ENCODE measurements around the gene NMT1.

NMT1 gene

DNA sequence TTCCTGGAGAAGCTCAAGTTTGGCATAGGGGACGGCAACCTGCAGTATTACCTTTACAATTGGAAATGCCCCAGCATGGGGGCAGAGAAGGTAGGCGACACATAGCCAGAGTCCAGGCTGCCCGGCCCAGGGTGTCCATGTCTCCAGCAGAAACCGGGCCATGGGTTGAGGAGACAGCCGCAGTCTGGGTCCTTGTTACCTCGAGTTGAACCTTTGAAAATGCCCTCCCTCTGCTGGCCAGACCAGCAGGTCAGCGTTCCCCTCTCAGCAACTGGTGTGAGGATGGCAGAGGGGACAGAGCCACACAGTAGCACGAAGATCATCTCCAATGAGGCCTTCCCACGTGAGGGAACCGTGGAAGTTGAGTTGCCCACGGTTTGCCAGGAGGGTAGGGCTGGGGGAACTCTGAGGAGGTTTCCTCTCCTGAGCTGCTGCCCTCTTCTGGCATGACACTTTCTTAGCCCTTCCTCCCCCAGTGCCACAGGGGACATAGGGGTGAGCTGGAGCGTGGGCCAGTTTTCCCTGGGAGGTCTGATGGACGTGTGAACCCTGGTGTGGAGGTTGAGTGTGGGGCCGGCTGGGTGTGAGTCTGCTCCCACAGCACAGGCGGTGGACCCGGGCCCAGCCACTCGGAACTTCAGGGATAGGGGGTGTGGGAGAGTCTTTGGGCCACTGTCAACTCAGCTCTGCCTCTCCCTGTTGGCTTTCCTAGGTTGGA is 43.9 kb downstream of the NMT1 start:
- DNase-seq (ENCODE audit: low read depth): no peak

DNA sequence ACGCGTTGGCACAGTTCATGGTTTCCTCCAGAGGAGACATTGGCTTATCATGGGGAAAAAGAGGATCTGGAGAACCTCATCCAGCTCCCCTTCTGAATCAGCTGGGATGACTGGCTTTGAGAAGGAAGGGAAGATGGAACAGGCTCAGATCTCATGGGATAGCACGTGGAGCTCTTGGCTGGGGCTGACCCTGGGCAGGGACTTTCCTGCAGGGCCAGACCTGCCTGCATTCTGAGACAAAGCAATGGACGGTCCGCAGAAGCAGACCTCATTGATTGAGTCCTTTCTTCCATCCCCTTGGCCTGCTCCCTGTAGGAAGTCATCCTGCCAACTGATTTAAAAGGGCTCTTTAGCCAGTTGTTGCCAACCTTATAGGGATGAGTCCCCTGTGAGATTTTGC is 45.0 kb downstream of the NMT1 start:
- DNase-seq (ENCODE audit: low read depth): no peak

DNA sequence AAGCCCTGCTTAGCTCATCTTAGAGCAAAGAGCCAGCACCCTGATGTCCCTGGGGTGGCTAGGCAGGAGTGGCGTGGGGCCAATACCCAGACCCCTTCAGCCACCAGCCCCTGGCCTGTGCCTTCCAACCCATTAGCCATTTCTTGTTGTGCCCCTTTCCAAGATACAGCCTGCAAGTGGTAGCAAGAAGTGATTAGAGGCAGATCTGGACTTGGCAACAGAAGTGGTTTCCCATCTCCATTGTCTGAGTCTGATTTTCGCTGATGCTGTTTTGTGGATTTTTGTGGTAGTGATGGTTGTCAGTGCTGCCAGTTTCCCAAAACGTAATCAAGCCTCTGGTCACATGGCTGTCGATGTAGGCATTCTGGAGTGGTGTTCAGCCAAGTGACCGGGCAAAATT is 45.5 kb downstream of the NMT1 start:
- no peak for DNase-seq (ENCODE audit: low read depth)

DNA sequence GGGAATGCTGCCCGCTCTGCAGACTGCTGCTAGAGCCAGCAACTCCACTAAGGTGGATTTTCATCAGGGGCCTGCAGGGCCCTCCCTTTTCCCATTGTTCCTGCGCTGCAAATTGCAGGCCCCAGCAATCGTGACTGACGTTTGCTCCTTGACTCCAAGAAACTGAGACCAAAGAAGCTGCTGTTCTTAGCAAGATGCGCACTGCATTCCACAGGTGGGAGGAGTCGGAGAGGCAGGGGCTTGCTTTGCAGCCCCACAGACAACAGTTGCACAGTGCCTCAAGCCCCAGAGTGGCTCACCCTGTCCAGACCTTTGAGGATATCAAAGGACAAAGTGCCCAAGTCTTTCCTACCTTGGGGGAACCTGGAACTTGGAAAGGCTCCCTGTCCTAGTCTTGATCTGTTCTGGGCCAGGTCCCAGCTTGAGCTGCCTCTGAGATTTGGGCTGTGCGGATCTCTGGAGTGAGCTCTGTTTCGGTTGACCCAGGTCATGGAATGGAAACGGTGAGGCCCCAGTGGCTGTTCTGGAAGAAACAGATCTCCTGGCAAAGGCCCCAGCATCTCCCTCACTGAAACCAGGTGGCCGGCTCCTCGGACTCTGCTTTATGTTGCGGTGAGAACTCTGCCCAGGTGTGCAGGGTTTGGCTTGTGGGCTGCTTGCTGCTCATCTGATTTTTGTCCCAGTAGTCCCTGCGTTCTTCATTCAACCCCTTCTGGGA is 46.3 kb downstream of the NMT1 start:
- DNase-seq (ENCODE audit: low read depth): no peak

DNA sequence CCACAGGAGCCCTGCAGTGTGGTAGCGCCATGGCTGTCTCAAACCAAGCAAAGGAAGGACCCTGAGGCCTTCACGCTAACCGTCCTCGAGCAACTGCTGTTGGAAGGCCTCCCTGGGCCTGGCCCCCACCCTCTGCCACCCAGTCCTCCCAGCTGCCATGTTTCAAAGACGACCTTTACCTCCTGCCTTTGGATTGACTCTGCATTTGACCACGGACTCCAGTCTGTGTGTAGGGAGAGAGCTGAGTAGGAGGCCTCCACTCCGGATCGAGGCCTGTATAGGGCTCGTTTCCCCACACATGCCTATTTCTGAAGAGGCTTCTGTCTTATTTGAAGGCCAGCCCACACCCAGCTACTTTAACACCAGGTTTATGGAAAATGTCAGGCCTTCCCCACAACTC is 46.9 kb downstream of the NMT1 start:
- no peak for DNase-seq (ENCODE audit: low read depth)

DNA sequence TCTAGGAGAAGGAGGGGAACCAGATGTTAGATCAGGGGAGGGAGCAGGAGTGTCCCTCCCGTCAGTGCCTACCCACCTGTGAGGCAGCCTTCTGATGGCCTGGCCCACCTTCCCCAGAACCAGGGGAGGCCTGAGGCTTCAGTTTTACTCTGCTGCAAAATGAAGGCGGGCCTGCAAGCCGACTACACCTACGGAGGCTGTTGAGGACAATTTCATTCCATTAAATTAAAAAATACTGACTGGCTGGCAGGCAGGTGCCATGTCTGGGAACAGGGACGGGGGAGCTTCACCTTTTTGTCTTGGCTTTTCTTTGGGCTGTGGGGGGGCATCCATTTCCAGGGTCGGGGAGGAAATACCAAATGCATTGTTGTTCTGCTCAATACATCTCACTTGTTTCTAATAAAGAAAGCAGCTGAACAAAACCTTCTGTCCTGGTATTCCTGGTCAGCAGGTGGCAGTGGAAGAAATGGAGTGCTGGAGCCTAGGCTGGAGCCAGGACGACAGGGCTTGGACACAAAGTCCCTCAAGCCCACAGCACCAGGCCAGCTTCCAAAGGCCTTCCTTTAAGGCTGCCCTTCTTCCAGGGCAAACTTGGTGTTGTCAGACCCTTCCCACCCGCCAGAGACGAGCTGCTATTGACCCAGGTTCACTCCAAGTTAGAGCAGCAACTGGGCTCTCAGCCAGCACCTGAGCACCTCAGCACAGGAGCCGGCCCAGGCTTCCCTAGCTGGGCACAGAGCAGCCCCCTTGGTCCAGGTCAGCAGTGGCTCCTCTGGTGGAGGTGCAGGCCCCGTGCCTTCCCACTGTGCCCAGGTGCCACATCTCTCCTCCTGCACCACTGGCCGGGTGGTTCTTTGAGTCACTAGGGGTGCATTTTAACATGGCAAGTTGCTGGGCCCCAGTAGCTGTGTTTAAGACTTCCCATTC is 47.7 kb downstream of the NMT1 start:
- DNase-seq (ENCODE audit: low read depth): no peak

DNA sequence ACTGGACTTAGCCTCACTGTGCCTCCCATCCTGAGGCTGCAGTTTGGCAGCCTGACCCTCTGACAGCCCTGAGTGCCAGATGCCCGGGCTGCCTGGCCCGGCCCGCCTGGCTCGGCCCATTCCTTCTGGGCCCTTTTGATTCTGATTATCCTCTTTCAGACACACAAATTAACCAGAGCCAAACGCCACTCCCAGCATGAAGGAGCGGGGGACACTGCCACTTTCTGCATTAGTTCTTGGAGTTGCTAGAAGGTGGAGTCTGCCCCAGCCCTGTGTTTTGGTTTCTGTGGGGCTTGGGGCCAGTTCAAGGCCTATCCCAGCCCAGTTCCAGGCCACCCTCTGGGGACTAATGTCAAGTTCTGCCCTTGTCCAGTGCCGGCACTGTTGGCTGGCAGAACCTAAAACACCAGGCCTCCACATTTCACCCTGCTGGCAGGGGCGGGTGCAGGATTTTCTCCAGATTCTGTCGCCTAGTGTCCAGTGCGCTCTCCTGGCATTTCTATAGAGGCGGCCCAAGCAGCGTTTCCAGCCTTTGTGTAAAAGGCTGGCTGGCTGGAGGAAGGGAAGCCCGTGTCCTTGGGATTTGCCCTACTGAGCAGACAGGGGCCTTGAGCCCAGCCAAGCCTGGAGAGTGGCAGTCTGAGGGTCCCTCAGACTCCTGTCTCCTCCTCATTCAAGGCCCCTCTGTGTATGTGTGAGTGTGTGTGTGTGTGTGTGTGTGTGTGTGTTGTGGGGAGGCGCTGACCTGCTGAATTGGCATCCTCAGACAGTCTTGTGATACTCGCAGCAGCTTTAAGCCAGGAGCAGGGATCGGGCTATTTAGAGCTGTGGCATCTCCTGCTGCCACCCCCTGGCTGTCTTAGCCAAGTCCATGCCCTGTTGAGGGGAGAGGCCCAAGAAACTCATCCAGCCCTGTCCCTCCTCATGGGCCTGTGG is 49.8 kb downstream of the NMT1 start:
- no peak for DNase-seq (ENCODE audit: low read depth)

DNA sequence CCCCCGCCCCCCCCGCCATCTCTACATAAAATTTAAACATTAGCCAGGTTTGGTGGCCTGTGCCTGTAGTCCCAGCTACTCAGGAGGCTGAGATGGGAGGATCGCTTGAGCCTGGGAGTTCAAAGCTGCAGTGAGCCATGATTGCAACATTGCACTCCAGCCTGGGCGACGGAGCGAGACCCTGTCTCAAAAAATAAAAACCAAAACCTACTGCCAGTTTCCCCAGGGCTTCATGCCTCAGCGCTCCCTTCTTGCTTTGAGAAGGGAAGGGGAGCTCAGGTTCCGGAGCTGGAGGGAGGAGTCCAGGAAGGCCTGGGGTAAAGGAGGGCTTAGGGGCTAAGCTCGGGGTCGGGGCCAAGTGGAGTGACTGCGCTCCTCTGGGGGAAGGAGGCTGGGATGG is 50.7 kb downstream of the NMT1 start:
- DNase-seq (ENCODE audit: low read depth): no peak

DNA sequence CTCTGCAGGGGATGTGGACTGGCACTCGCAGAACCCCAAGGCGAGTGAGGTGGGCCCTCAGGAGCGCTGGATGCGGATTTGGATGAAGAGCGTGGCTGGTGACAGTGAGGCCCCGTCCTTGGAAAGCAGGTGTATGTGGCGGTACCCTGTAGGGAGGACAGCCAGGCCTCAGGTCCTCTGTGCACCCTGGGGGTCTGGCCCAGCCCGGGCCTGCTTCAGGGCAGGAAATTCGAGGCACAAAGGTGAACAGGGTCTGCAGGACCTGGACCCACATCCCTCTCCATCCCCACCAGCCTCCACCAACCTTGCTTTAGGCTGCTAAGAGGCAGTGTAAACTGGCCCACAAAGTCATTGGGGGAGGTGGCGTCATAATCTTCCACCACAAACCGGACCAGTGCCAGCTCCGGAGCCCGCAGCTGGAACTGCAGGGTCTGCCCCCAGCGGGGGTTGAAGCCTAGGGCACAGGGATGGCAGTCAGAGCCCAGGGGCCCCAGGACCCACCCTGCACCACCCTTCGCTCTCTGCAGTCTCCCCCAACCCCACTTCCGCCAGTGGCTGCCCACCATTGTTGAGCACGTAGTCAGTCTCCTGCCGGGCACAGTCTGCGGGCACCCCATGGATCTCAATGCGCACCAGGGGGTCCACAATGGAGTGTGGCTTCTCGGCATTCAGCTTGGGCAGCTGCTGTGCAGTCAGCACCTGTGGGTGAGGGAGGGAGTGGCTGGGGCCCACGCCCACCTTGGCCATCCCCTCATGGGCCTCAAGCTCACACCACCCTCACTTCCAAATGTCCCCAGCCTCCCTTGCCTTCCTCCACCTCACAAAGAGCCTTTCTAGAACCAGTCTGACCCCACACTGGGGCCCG is 51.7 kb downstream of the NMT1 start:
- DNase-seq (ENCODE audit: low read depth): no peak

DNA sequence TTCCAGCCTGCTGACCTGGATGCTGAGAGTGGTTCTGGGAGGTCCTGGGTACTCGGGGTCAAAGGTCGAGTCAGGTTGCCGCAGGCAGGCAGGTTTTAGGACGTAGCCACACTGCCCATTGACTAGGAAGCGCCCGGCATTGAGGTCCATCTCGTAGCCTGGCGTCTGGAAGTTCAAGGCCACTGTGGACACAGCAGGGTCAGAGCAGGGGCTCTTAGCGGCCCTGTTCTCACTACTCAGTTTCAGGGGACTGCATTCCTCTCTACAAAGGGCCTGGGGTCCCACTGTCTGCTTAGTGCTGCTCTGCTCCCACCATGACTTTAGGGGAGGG is 52.3 kb downstream of the NMT1 start:
- DNase-seq (ENCODE audit: low read depth): no peak

DNA sequence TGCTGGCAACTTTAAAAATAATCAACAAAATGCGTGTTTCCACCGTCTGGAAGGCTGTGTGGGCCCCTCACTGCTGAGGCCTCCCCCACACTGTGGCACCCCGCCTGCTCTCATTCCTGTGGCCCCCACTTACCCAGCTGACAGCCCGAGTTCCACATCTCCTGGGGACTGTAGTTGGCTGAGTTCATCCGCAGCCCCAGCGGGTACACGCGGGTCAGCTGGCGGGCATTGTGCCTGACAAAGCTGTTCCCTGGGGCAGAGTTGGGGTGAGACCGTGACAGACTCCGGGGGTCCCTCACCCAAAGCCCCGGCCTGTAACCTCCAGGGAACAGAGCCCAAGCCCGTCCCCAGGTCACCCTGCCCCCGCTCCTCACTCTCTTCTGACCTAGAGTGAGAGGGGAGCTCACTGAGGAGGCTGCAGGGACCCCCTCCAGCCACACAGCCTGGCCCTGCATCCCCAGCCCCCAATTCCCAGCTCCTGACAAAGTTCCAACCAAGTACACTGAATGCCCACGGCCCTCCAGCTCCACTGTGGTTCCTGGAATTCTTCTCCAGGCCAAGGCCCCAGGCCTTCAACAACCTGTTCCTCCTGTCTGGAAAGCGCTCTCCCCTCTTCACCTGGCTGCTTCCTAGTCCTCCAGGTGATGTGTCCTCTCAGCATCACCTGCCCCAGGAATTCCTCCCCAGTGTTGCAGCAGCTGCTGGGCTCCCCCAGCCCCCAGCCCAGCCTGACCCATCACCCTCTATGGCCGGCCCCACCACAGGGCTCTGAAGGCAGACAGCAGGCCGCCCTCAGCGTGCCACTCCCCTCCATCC is 53.2 kb downstream of the NMT1 start:
- DNase-seq (ENCODE audit: low read depth): no peak

DNA sequence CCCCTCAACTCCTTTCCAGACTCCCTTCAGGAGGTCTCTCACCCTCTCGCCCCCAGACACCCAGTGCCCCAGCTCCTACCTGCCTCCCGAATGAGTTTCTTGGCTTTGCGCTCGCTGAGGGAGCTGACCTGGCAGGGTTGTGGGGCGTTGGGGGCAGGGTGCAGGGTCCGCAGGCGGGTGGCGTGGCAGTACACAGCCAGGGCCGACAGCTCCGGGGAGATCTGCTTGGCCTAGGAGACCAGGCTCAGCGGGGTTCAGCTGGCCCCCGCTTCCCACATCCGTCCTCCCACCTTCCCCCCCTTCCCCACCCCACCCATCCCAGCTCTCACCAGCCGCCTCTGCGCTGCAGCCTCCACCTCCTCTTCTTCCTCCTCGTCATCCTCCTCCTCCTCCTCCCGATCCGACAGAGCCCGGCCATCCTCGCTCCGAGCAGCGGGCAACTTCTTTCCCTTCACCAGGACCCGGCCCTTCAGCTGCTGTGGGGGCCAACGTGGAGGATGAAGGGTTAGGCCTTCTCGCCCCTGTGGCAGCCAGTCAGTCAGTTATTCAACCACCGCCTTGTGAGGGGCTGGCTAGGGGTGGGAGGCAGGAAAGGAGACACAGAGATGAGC is 54.0 kb downstream of the NMT1 start:
- no peak for DNase-seq (ENCODE audit: low read depth)

DNA sequence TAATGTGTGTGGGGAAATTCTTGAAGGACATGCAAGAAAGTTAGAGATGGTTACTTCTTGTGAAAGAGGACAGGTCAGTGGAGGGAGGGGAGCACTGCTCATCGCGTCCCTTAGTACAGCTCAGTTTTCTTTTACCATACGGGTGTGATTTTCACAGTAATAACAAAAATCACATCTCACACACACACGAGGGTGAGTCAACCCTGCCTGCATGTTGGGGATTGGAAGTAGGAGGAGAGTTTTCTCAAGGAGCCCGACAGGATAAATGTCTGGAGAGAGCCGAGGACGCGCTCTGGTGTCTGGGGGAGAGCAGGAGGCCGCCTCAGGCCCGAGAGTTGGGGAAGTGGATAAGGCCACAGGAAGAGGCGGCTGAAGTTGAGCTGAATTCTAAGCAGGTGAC is 54.8 kb downstream of the NMT1 start:
- no peak for DNase-seq (ENCODE audit: low read depth)

DNA sequence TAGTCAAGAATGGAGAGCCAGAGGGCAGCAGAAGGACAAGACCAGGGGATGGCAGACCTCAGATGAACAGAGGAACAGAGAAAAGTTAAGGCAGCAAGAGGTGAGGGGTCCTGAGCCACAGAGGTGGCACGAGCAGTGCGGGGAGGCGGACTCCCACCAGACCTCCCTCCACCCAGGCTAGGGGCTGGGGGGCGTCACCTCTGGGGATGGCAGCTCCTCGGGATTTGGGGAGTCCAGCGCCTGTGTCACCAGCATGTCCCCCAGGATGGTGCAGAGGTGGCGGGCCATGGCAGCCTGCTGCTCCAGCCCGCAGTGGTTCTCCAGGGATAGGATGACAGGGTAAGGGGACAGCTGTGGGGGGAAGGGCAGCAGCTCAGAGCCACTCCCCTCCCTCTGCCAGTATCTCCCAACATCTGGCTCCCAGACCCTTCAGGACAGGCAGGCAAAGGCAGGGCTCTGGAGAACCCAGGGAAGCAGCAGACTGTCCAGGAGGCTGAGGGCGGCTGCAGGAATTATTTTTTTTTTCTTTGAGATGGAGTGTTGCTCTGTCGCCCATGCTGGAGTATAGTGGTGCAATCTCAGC is 55.4 kb downstream of the NMT1 start:
- DNase-seq (ENCODE audit: low read depth): no peak

DNA sequence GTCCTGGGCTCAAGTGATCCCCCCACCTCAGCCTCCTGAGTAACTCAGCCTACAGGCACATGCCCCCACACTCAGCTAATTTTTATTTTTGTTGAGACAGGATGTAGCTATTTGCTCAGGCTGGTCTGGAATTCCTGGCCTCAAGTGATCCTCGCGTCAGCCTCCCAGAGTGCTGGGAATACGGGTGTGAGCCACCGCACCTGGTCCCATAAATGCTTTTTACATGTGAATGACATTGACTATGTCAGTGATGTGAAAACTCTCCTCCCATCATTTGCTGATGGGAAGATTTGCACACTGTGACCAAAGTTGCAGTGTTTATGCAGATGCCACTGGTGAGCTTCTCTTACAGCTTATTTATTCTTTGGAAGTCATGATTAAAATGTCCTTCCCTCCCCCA is 56.2 kb downstream of the NMT1 start:
- no peak for DNase-seq (ENCODE audit: low read depth)

DNA sequence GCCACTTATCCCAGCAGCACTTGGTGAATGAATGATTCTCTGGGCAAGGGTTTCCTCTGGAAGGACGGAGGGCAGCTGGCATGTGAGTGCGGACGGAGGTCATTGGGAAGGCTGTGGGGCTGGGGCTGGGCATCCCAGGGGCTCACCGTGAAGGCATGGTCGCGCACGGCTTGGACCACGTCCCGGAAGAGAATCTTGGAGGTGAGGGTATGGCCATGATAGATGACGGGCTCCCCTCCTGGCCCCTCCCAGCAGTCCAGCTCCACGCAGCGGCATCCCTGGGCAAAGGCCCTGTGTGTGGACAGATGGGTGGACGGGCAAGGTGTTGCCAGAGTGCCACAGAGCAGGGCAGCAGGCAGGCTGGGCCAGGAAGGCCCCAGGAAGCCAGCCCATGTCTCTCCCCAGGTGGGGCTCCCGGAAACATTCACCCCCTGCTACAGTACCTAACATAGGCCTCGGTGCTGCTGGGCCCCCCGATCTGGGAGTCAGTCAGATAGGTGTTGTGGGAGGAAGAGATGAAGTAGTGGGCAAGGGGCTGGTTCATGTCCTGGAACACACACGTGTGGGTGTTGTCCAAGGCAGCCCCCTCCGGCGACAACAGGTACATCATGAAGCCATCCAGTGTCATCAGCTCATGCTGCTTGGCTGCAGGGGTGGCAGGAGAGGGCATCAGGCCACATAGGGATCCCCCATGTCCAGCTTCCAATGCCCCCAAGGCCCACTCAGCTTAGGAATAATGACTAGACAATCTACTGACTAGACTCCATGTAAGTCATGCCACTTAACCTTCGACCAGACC is 56.9 kb downstream of the NMT1 start:
- DNase-seq (ENCODE audit: low read depth): no peak

DNA sequence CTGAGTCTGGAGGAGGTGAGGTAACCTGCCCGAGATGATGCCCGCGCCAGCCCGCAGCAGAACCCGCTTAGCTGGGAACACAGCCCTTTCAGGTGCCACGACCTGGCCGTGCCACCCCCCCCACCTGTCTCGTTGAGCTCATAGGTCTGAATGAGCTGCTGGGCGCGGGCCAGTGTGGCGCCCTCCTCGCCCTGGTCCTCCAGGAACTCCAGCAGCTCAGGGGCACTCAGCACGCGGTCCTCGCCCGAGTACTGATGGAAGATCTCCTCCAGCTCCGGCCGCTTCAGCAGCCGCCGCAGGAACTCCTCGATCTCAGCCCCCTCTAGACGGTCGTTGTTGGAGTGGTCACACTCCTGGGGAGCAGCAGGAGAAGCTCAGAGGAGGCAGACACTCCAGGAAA is 57.6 kb downstream of the NMT1 start:
- no peak for DNase-seq (ENCODE audit: low read depth)

DNA sequence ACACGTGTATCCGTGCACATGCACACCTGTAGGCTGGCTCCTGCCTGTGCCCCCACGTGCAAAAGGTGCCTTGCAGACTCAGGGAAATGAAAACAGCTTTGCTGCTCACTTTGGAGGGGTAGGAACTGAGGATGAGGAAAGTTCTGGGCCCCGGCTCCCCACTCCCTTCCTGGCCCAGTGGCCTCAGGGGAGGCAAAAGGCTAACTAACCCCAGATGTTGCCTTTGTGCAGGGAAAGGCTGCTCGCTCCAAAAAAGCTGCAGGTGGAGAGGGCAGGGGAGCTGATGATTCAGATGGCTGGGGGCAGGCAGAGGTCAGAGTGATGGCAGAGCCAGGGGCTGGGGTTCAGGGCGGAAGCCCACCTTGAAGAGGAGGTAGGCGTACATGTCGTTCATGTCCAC is 58.8 kb downstream of the NMT1 start:
- no peak for DNase-seq (ENCODE audit: low read depth)

All from fibroblast of the conjunctiva (primary cell).